A673 (cell line): ENCODE measurements around the gene BIRC5.

Experiments used
- CTCF ChIP-seq: fragments of 300-800, 200-600 bp; sonication (generic); conservative IDR thresholded peaks from 2 replicates; pipeline ENCODE4 v1.5.1; 2017; ENCODE audit warnings: low read depth, mild to moderate bottlenecking, antibody characterized with exemption, low read length, moderate library complexity, mixed read lengths
- EZH2 ChIP-seq: fragments of 200-600 bp; sonication (generic); IDR thresholded peaks from 2 replicates; pipeline ENCODE4 v1.6.1; 2017; ENCODE audit warnings: borderline replicate concordance, low read depth, mild to moderate bottlenecking, mixed read lengths, antibody characterized with exemption, low read length; ENCODE audit not compliant: poor library complexity, severe bottlenecking

- no peak for TF ChIP-seq CTCF
- TF ChIP-seq EZH2: no peak
These were observed 8.8 kb upstream of the BIRC5 start for GRCh38 chr17:78205124-78205775.
